Endothelial cell of umbilical vein (primary cell): Measurements from ENCODE around the gene AJM1. TPM values are rescaled to one million over a fixed set of nuclear protein-coding genes. Genes with fewer than 3 reads are reported as not detected.

ENCODE experiments used
- BruUV-seq: library from RNA; stranded (reverse); fragments of 400-500 nt; replicated peaks from 2 replicates; lab custom pipeline; 2021; lab: Mats Ljungman, UMichigan
- CTCF ChIA-PET: fragments of 300-600, 350-600 bp; sonication (Branson Sonifier 250); formaldehyde crosslinking; loops from one replicate; lab custom pipeline; 2021; ENCODE audit warnings: antibody characterized with exemption, inconsistent platforms; lab: Charles Lee
- POLR2A ChIA-PET: fragments of 300-600, 350-600 bp; sonication (Branson Sonifier 250); formaldehyde crosslinking; loops from one replicate; lab custom pipeline; 2021; ENCODE audit warnings: antibody characterized with exemption, inconsistent platforms; lab: Charles Lee
- DNase-seq: peaks from one replicate; pipeline ENCODE4 v3.0.0-alpha.2; 2011; ENCODE audit warnings: low read depth, low spot score
- FAIRE-seq: peaks from 2 replicates; lab custom pipeline; 2011; peaks lifted over from hg19 to GRCh38; lab: Jason Lieb, UNC
- H2AFZ ChIP-seq: 2 replicates; pipeline ENCODE4 v1.6.0; 2012; ENCODE audit warnings: low read depth, low read length, control low read depth, inconsistent platforms
- H3K27ac ChIP-seq: 2 replicates; pipeline ENCODE4 v1.5.1; 2011; ENCODE audit warnings: low read depth, mild to moderate bottlenecking, control low read depth, low read length, moderate library complexity; ENCODE audit not compliant: insufficient read depth
- H3K27me3 ChIP-seq, 2 experiments: 2 replicates each; pipeline versions ENCODE4 v1.6.0 to v1.6.1; 2011; ENCODE audit warnings: low read length in 2 of 2, mixed read lengths in 1 of 2; ENCODE audit not compliant: control insufficient read depth in 2 of 2, insufficient read depth in 2 of 2
- H3K36me3 ChIP-seq, 2 experiments: 2 replicates in 1 of 2; 3 replicates in 1 of 2; pipeline ENCODE4 v1.5.1; 2011; ENCODE audit warnings: low read length in 2 of 2, mild to moderate bottlenecking in 1 of 2, moderate library complexity in 1 of 2; ENCODE audit not compliant: control insufficient read depth in 2 of 2, insufficient read depth in 2 of 2; ENCODE audit errors: extremely low read depth in 1 of 2
- H3K4me1 ChIP-seq: 3 replicates; pipeline ENCODE4 v1.5.1; 2011; ENCODE audit warnings: mild to moderate bottlenecking, low read length; ENCODE audit not compliant: control insufficient read depth, insufficient read depth; ENCODE audit errors: extremely low read depth
- H3K4me2 ChIP-seq: 2 replicates; pipeline ENCODE4 v1.6.1; 2011; ENCODE audit warnings: low read length, control low read depth, mixed read lengths; ENCODE audit not compliant: insufficient read depth
- H3K4me3 ChIP-seq, 3 experiments: fragments of 200-600 bp in 1 of 3; sonication (generic), shearing (Covaris generic) in 1 of 3; replicated peaks in 1 of 3; 2 replicates each; pipeline ENCODE4 v1.5.1; 2011 to 2016; ENCODE audit warnings: control low read depth in 3 of 3, low read length in 3 of 3, mild to moderate bottlenecking in 2 of 3, inconsistent platforms in 1 of 3, low read depth in 1 of 3, moderate library complexity in 1 of 3; ENCODE audit not compliant: insufficient read depth in 1 of 3
- H3K79me2 ChIP-seq: 2 replicates; pipeline ENCODE4 v1.6.0; 2012; ENCODE audit warnings: low read length, inconsistent platforms; ENCODE audit not compliant: control insufficient read depth, insufficient read depth
- H3K9ac ChIP-seq: replicated peaks from 2 replicates; pipeline ENCODE3; 2011; ENCODE audit warnings: low read length, control low read depth; ENCODE audit not compliant: insufficient read depth; ENCODE audit errors: extremely low read depth
- H3K9me1 ChIP-seq: replicated peaks from 3 replicates; pipeline ENCODE4 v1.6.0; 2011; ENCODE audit warnings: mild to moderate bottlenecking, low read length; ENCODE audit not compliant: control insufficient read depth, insufficient read depth; ENCODE audit errors: extremely low read depth
- H3K9me3 ChIP-seq: replicated peaks from 2 replicates; pipeline ENCODE4 v1.5.1; 2012; ENCODE audit warnings: low read length, inconsistent platforms; ENCODE audit not compliant: control insufficient read depth, insufficient read depth
- H4K20me1 ChIP-seq: replicated peaks from 2 replicates; pipeline ENCODE3; 2011; ENCODE audit warnings: mild to moderate bottlenecking, low read length; ENCODE audit not compliant: control insufficient read depth, insufficient read depth; ENCODE audit errors: extremely low read depth
- CTCF ChIP-seq, 2 donors: IDR thresholded peaks; 1 replicate in 1 of 2; 2 replicates in 1 of 2; pipeline ENCODE4 v1.5.1; 2011; ENCODE audit warnings: low read length in 2 of 2, mild to moderate bottlenecking in 2 of 2, moderate library complexity in 2 of 2, control low read depth in 1 of 2, inconsistent platforms in 1 of 2, low read depth in 1 of 2; ENCODE audit not compliant: insufficient read depth in 1 of 2; ENCODE audit errors: extremely low read depth in 1 of 2
- EZH2 ChIP-seq: IDR thresholded peaks from 2 replicates; pipeline ENCODE4 v1.6.1; 2012; ENCODE audit warnings: borderline replicate concordance, low read depth, mild to moderate bottlenecking, moderate library complexity, low read length, inconsistent platforms; ENCODE audit not compliant: severe bottlenecking
- FOS ChIP-seq: IDR thresholded peaks from 2 replicates; pipeline ENCODE4 v1.6.1; 2011; ENCODE audit warnings: mild to moderate bottlenecking, low read length, moderate library complexity, borderline replicate concordance; ENCODE audit not compliant: insufficient read depth
- GATA2 ChIP-seq: IDR thresholded peaks from 2 replicates; pipeline ENCODE4 v1.7.0; 2011; ENCODE audit warnings: low read depth, mild to moderate bottlenecking, moderate library complexity, mixed read lengths, low read length; ENCODE audit not compliant: insufficient read length, insufficient read depth
- JUN ChIP-seq: IDR thresholded peaks from 2 replicates; pipeline ENCODE4 v1.6.1; 2011; ENCODE audit warnings: borderline replicate concordance, low read depth; ENCODE audit not compliant: insufficient read length, insufficient read depth
- MAX ChIP-seq: IDR thresholded peaks from 2 replicates; pipeline ENCODE4 v1.6.1; 2011; ENCODE audit not compliant: insufficient read depth, insufficient read length
- MYC ChIP-seq: IDR thresholded peaks from one replicate; pipeline ENCODE4 v1.6.1; 2011; ENCODE audit warnings: mild to moderate bottlenecking, low read depth, low read length
- POLR2A ChIP-seq: IDR thresholded peaks from 2 replicates; pipeline ENCODE4 v1.6.1; 2012; ENCODE audit warnings: low read depth, mild to moderate bottlenecking, control low read depth, low read length
- POLR2AphosphoS5 ChIP-seq: IDR thresholded peaks from 2 replicates; pipeline ENCODE4 v1.6.1; 2012; ENCODE audit warnings: low read depth, mild to moderate bottlenecking, control low read depth, low read length, moderate library complexity; ENCODE audit not compliant: insufficient read depth
- dilution Hi-C: fragments of 300-500 bp; cut with MboI; formaldehyde crosslinking; loops from one replicate; pipeline ENCODE4 v1.15.0; 2019; ENCODE audit warnings: low sequenced_read_pairs; ENCODE audit not compliant: extremely low pct_ligation_motif_present
- intact Hi-C: fragments of 100-400 bp; cut with micrococcal nuclease; formaldehyde crosslinking; loops from one replicate; pipeline ENCODE4 v1.10.0; 2022
- polyA plus RNA-seq, 4 experiments: library from polyadenylated mRNA; depleted of rRNA in 3 of 4; stranded (reverse) in 3 of 4; unstranded in 1 of 4; fragments of >200 nt; gene quantifications; 2 replicates each; pipeline versions ENCODE4 v1.2.1 to v1.2.3, GENCODE V29; 2011 to 2012; ENCODE audit warnings: missing spikeins in 1 of 4
- total RNA-seq: library from RNA; stranded (reverse); gene quantifications from 2 replicates; pipeline ENCODE4 v1.2.3, GENCODE V29; 2021

Gene AJM1
- total and polyA plus RNA-seq, 2 donors (not counting 3 experiments of a cell fraction or from before 2014, with no cell fraction given) = 0.30 to 1.3 TPM

- Histone ChIP-seq H3K9me1 (no peaks in the 10 kb centered on the region), H3K4me2 (no peak overlapping the region), H3K27me3 (no peaks in the 10 kb centered on the region), H3K9ac (no peak overlapping the region), H3K79me2 (no peaks in the 10 kb centered on the region), H3K27ac (no peak overlapping the region), H2AFZ (no peak overlapping the region), H3K9me3 (no peaks in the 10 kb centered on the region), H3K36me3 (no peaks in the 10 kb centered on the region), H4K20me1 (no peaks in the 10 kb centered on the region), H3K4me3 (no peak overlapping the region), H3K4me1 (no peaks in the 10 kb centered on the region)
- dilution Hi-C loops (no loop called here), intact Hi-C loops (no loop called here)
- no peak for TF ChIP-seq MAX
- TF ChIP-seq EZH2 = no peak
- no peak for TF ChIP-seq POLR2AphosphoS5
- TF ChIP-seq MYC = no peak
- DNase-seq = no peak
- no peak for FAIRE-seq
- no TSS peak for BruUV-seq
- ChIA-PET CTCF (no interaction called here), POLR2A (no interaction called here)
These were observed 13.8 kb downstream of the AJM1 start for GRCh38 chr9:136856079-136856476.

DNA sequence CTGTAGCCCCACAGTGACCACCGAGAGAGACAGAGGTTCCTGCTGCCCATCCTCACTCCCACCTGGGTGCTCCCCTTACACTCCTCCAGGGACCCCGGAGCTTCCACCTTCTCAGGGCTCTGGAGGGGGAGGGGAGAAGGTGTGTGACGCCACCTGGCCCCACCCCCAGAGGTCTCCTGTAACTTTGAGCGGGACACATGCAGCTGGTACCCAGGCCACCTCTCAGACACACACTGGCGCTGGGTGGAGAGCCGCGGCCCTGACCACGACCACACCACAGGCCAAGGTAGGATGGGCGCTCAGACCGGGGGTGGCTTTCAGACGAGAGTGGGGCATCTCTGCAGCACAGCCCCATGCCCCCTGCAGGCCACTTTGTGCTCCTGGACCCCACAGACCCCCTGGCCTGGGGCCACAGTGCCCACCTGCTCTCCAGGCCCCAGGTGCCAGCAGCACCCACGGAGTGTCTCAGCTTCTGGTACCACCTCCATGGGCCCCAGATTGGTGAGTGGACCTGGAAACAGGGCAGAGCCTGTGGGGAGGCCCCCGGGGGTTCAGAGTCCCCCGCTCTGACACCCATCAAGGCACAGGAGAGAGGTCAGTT is 14.4 kb downstream of the AJM1 start:
- H3K27ac ChIP-seq = no peak overlapping the region
- H3K79me2 ChIP-seq = no peaks in the 10 kb centered on the region
- no peaks in the 10 kb centered on the region for H4K20me1 ChIP-seq
- dilution Hi-C loops (no loop called here), intact Hi-C loops (no loop called here)
- no peak for TF ChIP-seq FOS
- no peak for TF ChIP-seq MAX
- TF ChIP-seq JUN = no peak
- no peak for TF ChIP-seq POLR2AphosphoS5
- TF ChIP-seq EZH2 = no peak
- no peak for TF ChIP-seq CTCF (IDR thresholded peaks at IDR 0.05; ENCODE audit: extremely low read depth in 1 of 2, insufficient read depth in 1 of 2, low read depth in 1 of 2, low read length in 2 of 2)
- TF ChIP-seq GATA2 = no peak
- no peak for TF ChIP-seq POLR2A
- TF ChIP-seq MYC = no peak
- CTCF ChIA-PET = no interaction called here
- H3K4me1 ChIP-seq = no peaks in the 10 kb centered on the region
- no peaks in the 10 kb centered on the region for H3K27me3 ChIP-seq
- peaks cover 0 to 3% of the 10 kb centered on the region in 2 experiments for H3K36me3 ChIP-seq
- H2AFZ ChIP-seq = no peak overlapping the region
- no peaks in the 10 kb centered on the region for H3K9me3 ChIP-seq
- H3K9me1 ChIP-seq = no peaks in the 10 kb centered on the region
- FAIRE-seq (no peak), DNase-seq (no peak)
- no TSS peak for BruUV-seq
- no peak overlapping the region for H3K4me3 ChIP-seq
- no peak overlapping the region for H3K4me2 ChIP-seq
- POLR2A ChIA-PET = no interaction called here
- no peak overlapping the region for H3K9ac ChIP-seq
